Chondrocyte (in vitro differentiated cells): ENCODE results near the gene ATRIP. TPM values are rescaled to one million over a fixed set of nuclear protein-coding genes. Genes with fewer than 3 reads are reported as not detected.
A peak's percentile ranks its signal among the peaks of the same experiment; 100 is the strongest.

Source experiments
- DNase-seq: peaks from one replicate; pipeline ENCODE4 v3.0.0; 2021; ENCODE audit warnings: mixed read lengths, low spot score
- H3K27ac Mint-ChIP-seq: one replicate; pipeline ENCODE4 v1.8.0; 2021; ENCODE audit warnings: mild to moderate bottlenecking, moderate library complexity, mixed read lengths; ENCODE audit not compliant: unreplicated experiment
- H3K27me3 Mint-ChIP-seq: 2 replicates; pipeline ENCODE4 v1.8.0; 2021; ENCODE audit warnings: low read depth, mixed read lengths
- H3K36me3 Mint-ChIP-seq: 2 replicates; pipeline ENCODE4 v1.8.0; 2021; ENCODE audit warnings: low read depth, mixed read lengths
- H3K4me1 Mint-ChIP-seq: 2 replicates; pipeline ENCODE4 v1.8.0; 2021; ENCODE audit warnings: low read depth, mild to moderate bottlenecking, mixed read lengths
- H3K4me3 Mint-ChIP-seq: one replicate; pipeline ENCODE4 v1.8.0; 2021; ENCODE audit warnings: mild to moderate bottlenecking, moderate library complexity, mixed read lengths; ENCODE audit not compliant: unreplicated experiment
- H3K9me3 Mint-ChIP-seq: 2 replicates; pipeline ENCODE4 v1.8.0; 2021; ENCODE audit warnings: low read depth, mixed read lengths
- total RNA-seq: library from RNA; stranded (reverse); gene quantifications from 3 replicates; pipeline ENCODE4 v1.2.1, GENCODE V29; 2021
- TF ChIP-seq, protein P1 (sequence below): fragments of 200-600 bp; sonication (generic); IDR thresholded peaks from 2 replicates; pipeline ENCODE4 v1.5.0; 2021; ENCODE audit warnings: antibody characterized with exemption, mild to moderate bottlenecking, moderate library complexity

The ATRIP gene
- total RNA-seq, 1 donor from 2014 or later: 8.7 TPM

GRCh38 chr3:48411606-48412374 is 34.7 kb upstream of the ATRIP start:
- Mint-ChIP-seq H3K27ac (no peak overlapping the region), H3K36me3 (peaks cover 63% of the 10 kb centered on the region)

DNA sequence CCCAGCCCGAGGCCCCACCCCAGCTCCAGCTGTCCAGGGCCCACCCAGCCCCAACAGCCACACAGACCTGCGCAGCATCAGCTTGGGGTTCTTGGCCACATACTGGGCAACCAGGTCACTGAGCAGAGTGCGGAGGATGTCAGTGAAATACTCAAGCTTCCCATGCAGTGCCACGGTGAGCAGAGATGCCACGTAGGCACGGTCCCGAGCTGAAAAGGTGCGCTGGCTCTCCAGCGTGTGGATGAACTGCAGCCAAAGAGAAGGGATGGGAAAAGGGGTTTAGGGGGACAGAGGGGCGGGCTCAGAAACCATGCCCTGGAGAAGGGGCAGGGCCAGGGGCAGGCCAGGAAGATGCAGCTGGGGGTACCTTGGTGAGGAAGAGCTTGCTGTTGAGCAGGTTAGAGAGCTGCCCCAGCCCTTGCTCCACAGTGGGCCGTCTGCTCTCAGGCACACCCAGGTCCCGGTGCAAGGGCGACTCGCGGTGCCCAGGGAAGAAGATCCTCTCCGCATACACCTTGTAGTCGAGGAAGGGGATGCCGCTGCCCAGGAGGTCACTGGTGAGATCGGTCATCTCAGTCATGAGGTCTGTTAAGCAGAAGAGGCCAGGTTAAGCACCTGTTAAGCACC is 34.0 kb upstream of the ATRIP start:
- TF ChIP-seq, protein P1, sequence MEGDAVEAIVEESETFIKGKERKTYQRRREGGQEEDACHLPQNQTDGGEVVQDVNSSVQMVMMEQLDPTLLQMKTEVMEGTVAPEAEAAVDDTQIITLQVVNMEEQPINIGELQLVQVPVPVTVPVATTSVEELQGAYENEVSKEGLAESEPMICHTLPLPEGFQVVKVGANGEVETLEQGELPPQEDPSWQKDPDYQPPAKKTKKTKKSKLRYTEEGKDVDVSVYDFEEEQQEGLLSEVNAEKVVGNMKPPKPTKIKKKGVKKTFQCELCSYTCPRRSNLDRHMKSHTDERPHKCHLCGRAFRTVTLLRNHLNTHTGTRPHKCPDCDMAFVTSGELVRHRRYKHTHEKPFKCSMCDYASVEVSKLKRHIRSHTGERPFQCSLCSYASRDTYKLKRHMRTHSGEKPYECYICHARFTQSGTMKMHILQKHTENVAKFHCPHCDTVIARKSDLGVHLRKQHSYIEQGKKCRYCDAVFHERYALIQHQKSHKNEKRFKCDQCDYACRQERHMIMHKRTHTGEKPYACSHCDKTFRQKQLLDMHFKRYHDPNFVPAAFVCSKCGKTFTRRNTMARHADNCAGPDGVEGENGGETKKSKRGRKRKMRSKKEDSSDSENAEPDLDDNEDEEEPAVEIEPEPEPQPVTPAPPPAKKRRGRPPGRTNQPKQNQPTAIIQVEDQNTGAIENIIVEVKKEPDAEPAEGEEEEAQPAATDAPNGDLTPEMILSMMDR: no peak
- DNase-seq: peak; percentile 75
- Mint-ChIP-seq H3K4me3 (no peak overlapping the region), H3K4me1 (no peaks in the 10 kb centered on the region), H3K9me3 (no peaks in the 10 kb centered on the region), H3K27ac (no peak overlapping the region), H3K27me3 (no peaks in the 10 kb centered on the region), H3K36me3 (peaks cover 58% of the 10 kb centered on the region)

More at GRCh38 chr3:48411606-48412374, 34.7 kb upstream of the ATRIP start:
- DNase-seq: peak; percentile 54
- TF ChIP-seq, protein P1: no peak
- Mint-ChIP-seq H3K4me3 (no peak overlapping the region), H3K27me3 (no peaks in the 10 kb centered on the region), H3K9me3 (no peaks in the 10 kb centered on the region), H3K4me1 (no peaks in the 10 kb centered on the region)

- Mint-ChIP-seq H3K4me3 (no peak overlapping the region), H3K27ac (no peak overlapping the region), H3K4me1 (no peaks in the 10 kb centered on the region), H3K36me3 (peaks cover 59% of the 10 kb centered on the region), H3K9me3 (no peaks in the 10 kb centered on the region), H3K27me3 (no peaks in the 10 kb centered on the region)
- DNase-seq: peak; percentile 52
- TF ChIP-seq, protein P1: no peak
Observed at GRCh38 chr3:48413086-48413485, 33.5 kb upstream of the ATRIP start.

DNA sequence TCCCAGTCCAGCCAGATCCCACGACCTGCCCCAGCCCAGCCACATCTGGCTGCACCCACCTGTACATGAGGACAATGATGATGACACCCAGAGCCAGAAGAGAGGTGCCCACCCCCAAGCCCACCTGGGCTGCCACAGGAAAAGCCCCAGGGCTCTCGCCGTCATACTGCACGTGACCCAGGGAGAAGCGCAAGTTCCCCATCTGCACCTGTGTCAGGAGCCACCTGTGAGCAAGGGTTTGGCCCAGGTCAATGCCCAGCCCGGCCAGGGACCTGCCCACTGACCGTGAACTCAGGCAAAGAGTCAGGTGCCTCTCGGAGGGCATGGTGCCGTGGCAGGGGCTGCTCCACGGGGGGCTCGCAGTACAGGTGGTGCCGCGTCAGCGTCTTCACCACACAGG is 32.9 kb upstream of the ATRIP start:
- Mint-ChIP-seq H3K27ac (no peak overlapping the region), H3K36me3 (peaks cover 57% of the 10 kb centered on the region), H3K9me3 (no peaks in the 10 kb centered on the region), H3K27me3 (no peaks in the 10 kb centered on the region), H3K4me3 (no peak overlapping the region), H3K4me1 (no peaks in the 10 kb centered on the region)
- peak; percentile 83 for DNase-seq
- TF ChIP-seq, protein P1: no peak

- Mint-ChIP-seq H3K4me3 (no peak overlapping the region), H3K36me3 (peaks cover 50% of the 10 kb centered on the region), H3K27ac (no peak overlapping the region), H3K27me3 (no peaks in the 10 kb centered on the region), H3K4me1 (no peaks in the 10 kb centered on the region), H3K9me3 (no peaks in the 10 kb centered on the region)
- TF ChIP-seq, protein P1: no peak
- DNase-seq: peak; percentile 77
Observed at GRCh38 chr3:48414376-48415250, 31.9 kb upstream of the ATRIP start.
